GM18519 (cell line): Measurements from ENCODE around the gene HORMAD2.

Source experiments
- ATAC-seq: cut with Tn5 transposase; IDR thresholded peaks from one replicate; pipeline ENCODE4 v1.9.1; 2021; ENCODE audit warnings: mild to moderate bottlenecking, moderate library complexity; ENCODE audit not compliant: unreplicated experiment, low FRiP score

The HORMAD2 gene

GRCh38 chr22:30222321-30222720, 142.1 kb downstream of the HORMAD2 start:
- ATAC-seq = no peak

DNA sequence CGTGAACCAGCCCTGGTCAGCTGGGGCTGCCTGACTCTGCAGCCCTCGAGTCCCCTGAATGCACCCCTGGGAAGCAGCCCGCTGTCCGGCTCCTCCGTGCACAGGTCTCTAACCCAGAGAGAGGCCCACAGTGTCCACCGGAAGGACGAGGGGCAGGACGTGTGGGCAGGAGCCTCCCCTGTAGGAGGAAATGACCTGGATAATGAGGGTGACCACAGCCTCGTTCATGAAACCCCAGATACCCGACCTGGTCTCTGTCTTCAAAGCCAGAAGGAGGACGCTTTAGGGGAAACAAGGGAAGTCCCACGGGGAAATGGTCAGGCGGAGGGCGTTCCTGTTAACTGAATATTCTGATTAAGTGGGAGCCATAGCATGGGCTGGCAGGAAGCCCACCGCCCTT, 143.0 kb downstream of the HORMAD2 start:
- no peak for ATAC-seq

DNA sequence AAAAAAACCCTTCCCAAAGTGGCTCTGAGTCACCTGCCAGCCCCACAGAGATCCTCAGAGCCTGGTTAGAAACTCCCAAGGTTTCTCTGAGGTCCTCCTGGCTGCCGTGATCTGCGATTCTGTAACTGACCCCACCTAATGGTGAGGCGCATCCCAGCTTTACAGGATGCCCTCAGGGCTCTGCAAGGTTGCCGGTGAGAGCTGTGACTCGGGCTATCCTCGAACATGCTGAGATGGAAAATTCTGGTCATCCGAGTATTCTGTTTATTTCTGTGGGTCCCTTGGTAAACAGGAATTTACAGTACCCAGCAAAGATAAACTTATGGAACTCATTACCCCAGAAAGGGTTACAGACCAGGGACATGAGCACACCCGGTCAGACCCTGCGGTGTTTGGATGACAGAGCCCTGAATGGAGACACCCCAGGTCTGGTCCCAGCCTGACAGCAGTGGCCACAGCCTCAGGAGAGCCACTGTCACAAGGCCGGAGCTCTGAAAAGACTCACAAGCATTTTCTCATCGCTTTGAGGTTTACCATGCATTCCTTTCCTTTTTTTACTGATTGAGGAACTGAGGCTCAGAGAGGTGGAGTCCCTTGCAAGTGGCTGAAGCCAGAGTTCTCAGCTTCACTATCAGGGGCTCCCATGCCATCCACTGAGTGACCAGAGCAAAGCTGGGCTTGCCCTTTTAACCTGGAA, 144.0 kb downstream of the HORMAD2 start:
- no peak for ATAC-seq

DNA sequence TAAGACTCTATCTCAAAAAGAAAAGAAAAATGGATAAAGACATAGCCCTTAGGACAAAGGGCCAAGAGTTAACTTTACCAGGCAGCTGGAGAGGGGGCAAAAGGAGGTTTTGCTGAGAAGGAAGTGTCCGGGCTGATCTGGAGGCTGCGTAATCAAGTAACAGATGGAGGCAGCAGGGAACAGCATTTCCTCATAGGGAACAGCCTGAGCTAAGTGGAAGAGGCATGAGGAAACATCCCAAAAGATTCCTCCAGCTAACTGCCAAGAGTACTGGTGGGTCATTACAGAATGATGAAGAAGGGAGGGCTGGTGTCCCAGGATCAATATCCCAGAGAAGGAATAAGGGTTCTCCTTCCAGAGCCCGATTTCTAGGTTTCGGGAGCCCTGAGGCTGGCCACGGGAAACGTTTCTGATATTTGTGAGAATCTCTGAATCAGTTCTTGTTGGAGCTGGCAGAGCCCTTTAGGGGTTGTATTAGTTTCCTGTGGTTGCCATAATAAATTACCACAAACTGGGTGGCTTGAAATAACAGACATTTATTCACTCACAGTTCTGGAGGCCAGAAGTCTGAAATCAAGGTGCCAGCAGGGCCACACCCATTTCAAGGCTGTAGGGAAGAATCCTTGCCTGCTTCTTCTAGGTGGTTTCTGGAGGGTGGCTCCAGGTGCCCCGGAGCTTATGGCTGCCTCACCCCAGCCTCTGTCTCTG, 145.1 kb downstream of the HORMAD2 start:
- no peak for ATAC-seq

- no peak for ATAC-seq
Observed at GRCh38 chr22:30226192-30226832, 146.0 kb downstream of the HORMAD2 start.
